HUES48 (cell line): ENCODE data around the gene PLAAT2.

Source experiments
- H3K27ac ChIP-seq: one replicate; pipeline ENCODE4 v1.7.0; 2013; ENCODE audit warnings: low read depth, low read length, inconsistent platforms
- H3K27me3 ChIP-seq: 2 replicates; pipeline ENCODE4 v1.6.1; 2013; ENCODE audit warnings: mild to moderate bottlenecking, low read length; ENCODE audit not compliant: control insufficient read depth, insufficient read depth
- H3K36me3 ChIP-seq: 2 replicates; pipeline ENCODE4 v1.6.1; 2013; ENCODE audit warnings: low read length; ENCODE audit not compliant: control insufficient read depth, insufficient read depth
- H3K4me1 ChIP-seq: 2 replicates; pipeline ENCODE4 v1.6.1; 2013; ENCODE audit warnings: mild to moderate bottlenecking, low read length; ENCODE audit not compliant: control insufficient read depth, insufficient read depth
- H3K4me3 ChIP-seq: 2 replicates; pipeline ENCODE4 v1.5.1; 2013; ENCODE audit warnings: mild to moderate bottlenecking, low read depth, low read length
- H3K9ac ChIP-seq: 2 replicates; pipeline ENCODE4 v1.6.1; 2013; ENCODE audit warnings: mild to moderate bottlenecking, low read depth, low read length, moderate library complexity
- H3K9me3 ChIP-seq: 2 replicates; pipeline ENCODE4 v1.6.1; 2013; ENCODE audit warnings: low read length; ENCODE audit not compliant: control insufficient read depth, insufficient read depth

PLAAT2 gene

GRCh38 chr11:63512816-63513215 lies 50.4 kb downstream of the PLAAT2 start:
- no peaks in the 10 kb centered on the region for H3K9me3 ChIP-seq
- H3K9ac ChIP-seq: no peak overlapping the region
- H3K27ac ChIP-seq: no peak overlapping the region
- peaks cover 7% of the 10 kb centered on the region; the same call in 1 of the 2 replicates for H3K4me1 ChIP-seq
- no peaks in the 10 kb centered on the region for H3K36me3 ChIP-seq
- no peaks in the 10 kb centered on the region for H3K27me3 ChIP-seq
- H3K4me3 ChIP-seq: no peak overlapping the region

- H3K4me1 ChIP-seq: peaks cover 11% of the 10 kb centered on the region
- no peaks in the 10 kb centered on the region for H3K27me3 ChIP-seq
- no peaks in the 10 kb centered on the region for H3K9me3 ChIP-seq
- no peak overlapping the region for H3K4me3 ChIP-seq
- no peaks in the 10 kb centered on the region for H3K36me3 ChIP-seq
- H3K9ac ChIP-seq: no peak overlapping the region
- H3K27ac ChIP-seq: peak overlapping the region; percentile 60
Observed at GRCh38 chr11:63511048-63511748, 52.0 kb downstream of the PLAAT2 start.

GRCh38 chr11:63510360-63511047 lies 52.7 kb downstream of the PLAAT2 start:
- Histone ChIP-seq H3K36me3 (no peaks in the 10 kb centered on the region), H3K4me1 (peaks cover 16% of the 10 kb centered on the region), H3K9ac (no peak overlapping the region), H3K27me3 (no peaks in the 10 kb centered on the region), H3K27ac (peak overlapping the region; percentile 60), H3K9me3 (no peaks in the 10 kb centered on the region), H3K4me3 (no peak overlapping the region)

GRCh38 chr11:63508745-63509144 lies 54.4 kb downstream of the PLAAT2 start:
- no peak overlapping the region for H3K27ac ChIP-seq
- H3K9ac ChIP-seq: no peak overlapping the region
- peaks cover 27% of the 10 kb centered on the region for H3K4me1 ChIP-seq
- H3K4me3 ChIP-seq: no peak overlapping the region
- no peaks in the 10 kb centered on the region for H3K9me3 ChIP-seq
- no peaks in the 10 kb centered on the region for H3K27me3 ChIP-seq
- H3K36me3 ChIP-seq: no peaks in the 10 kb centered on the region

GRCh38 chr11:63508009-63508408 lies 55.2 kb downstream of the PLAAT2 start:
- Histone ChIP-seq H3K4me3 (no peak overlapping the region), H3K9ac (no peak overlapping the region), H3K4me1 (peaks cover 33% of the 10 kb centered on the region), H3K27me3 (no peaks in the 10 kb centered on the region), H3K36me3 (no peaks in the 10 kb centered on the region), H3K27ac (no peak overlapping the region), H3K9me3 (no peaks in the 10 kb centered on the region)

GRCh38 chr11:63507511-63507910 lies 55.7 kb downstream of the PLAAT2 start:
- peaks cover 33% of the 10 kb centered on the region for H3K4me1 ChIP-seq
- H3K36me3 ChIP-seq: no peaks in the 10 kb centered on the region
- no peaks in the 10 kb centered on the region for H3K9me3 ChIP-seq
- H3K27ac ChIP-seq: no peak overlapping the region
- no peak overlapping the region for H3K9ac ChIP-seq
- no peaks in the 10 kb centered on the region for H3K27me3 ChIP-seq
- no peak overlapping the region for H3K4me3 ChIP-seq

GRCh38 chr11:63506876-63507275 lies 56.3 kb downstream of the PLAAT2 start:
- Histone ChIP-seq H3K9ac (no peak overlapping the region), H3K9me3 (no peaks in the 10 kb centered on the region), H3K36me3 (no peaks in the 10 kb centered on the region), H3K4me3 (no peak overlapping the region), H3K27me3 (no peaks in the 10 kb centered on the region), H3K4me1 (peaks cover 33% of the 10 kb centered on the region), H3K27ac (no peak overlapping the region)

- Histone ChIP-seq H3K27me3 (no peaks in the 10 kb centered on the region), H3K36me3 (no peaks in the 10 kb centered on the region), H3K4me1 (peaks cover 30% of the 10 kb centered on the region), H3K4me3 (no peak within 1 kb of the TSS), H3K9ac (no peak within 1 kb of the TSS), H3K27ac (peak within 1 kb of the TSS; percentile 22), H3K9me3 (0 out of 2 replicates have a peak, but pooled peaks cover under 1% of the 10 kb centered on the region)
Observed at GRCh38 chr11:63505857-63506528, 57.2 kb downstream of the PLAAT2 start, which contains the start of gene LGALS12. LGALS12 (plus strand) TSS chr11:63506084; CDS start chr11:63506459, 375 bp downstream.

- no peaks in the 10 kb centered on the region for H3K27me3 ChIP-seq
- peaks cover 10% of the 10 kb centered on the region for H3K9me3 ChIP-seq
- no peak overlapping the region for H3K9ac ChIP-seq
- no peak overlapping the region for H3K4me3 ChIP-seq
- no peaks in the 10 kb centered on the region for H3K36me3 ChIP-seq
- no peak overlapping the region for H3K27ac ChIP-seq
- peaks cover 26% of the 10 kb centered on the region for H3K4me1 ChIP-seq
Observed at GRCh38 chr11:63504933-63505586, 58.1 kb downstream of the PLAAT2 start.

GRCh38 chr11:63504054-63504453 lies 59.1 kb downstream of the PLAAT2 start:
- H3K4me3 ChIP-seq: no peak overlapping the region
- H3K27me3 ChIP-seq: no peaks in the 10 kb centered on the region
- H3K36me3 ChIP-seq: no peaks in the 10 kb centered on the region
- H3K27ac ChIP-seq: no peak overlapping the region
- H3K9me3 ChIP-seq: peaks cover 17% of the 10 kb centered on the region
- no peak overlapping the region for H3K9ac ChIP-seq
- peaks cover 26% of the 10 kb centered on the region for H3K4me1 ChIP-seq
